K562 (cell line): ENCODE measurements around the gene CDC45. TPM values are rescaled to one million over a fixed set of nuclear protein-coding genes. Genes with fewer than 3 reads are reported as not detected.
A peak's percentile ranks its signal among the peaks of the same experiment; 100 is the strongest.

ENCODE experiments used
- ATAC-seq: fragments of 200-7000 bp; cut with Tn5 transposase; 3 replicates; pipeline ENCODE4 v1.9.1; 2020; ENCODE audit warnings: moderate library complexity
- BruUV-seq: library from RNA; stranded (reverse); fragments of 400-500 nt; replicated peaks from 2 replicates; lab custom pipeline; 2021; lab: Mats Ljungman, UMichigan
- CTCF ChIA-PET: fragments of 300-600 bp; formaldehyde crosslinking; extraction: SDS; loops from one replicate; lab custom pipeline; 2021; ENCODE audit warnings: low intra/inter-chr PET ratio; lab: Yijun Ruan, JAX
- POLR2A ChIA-PET: fragments of 300-600, 350-650 bp; sonication (Branson Sonifier 250); formaldehyde crosslinking; extraction: SDS; loops from one replicate; lab custom pipeline; 2021; ENCODE audit warnings: antibody characterized with exemption, inconsistent platforms; lab: Yijun Ruan, JAX
- DNase-seq, 4 experiments: peaks; one replicate each; pipeline versions ENCODE4 v3.0.0 to v3.0.0-alpha.2; 2011 to 2018; ENCODE audit warnings: low spot score in 3 of 4, mixed read lengths in 3 of 4; ENCODE audit errors: extremely low read depth in 1 of 4
- FAIRE-seq: peaks from 2 replicates; lab custom pipeline; 2011; peaks lifted over from hg19 to GRCh38; lab: Jason Lieb, UNC
- H2AFZ ChIP-seq: 2 replicates; pipeline ENCODE4 v1.6.0; 2011; ENCODE audit warnings: low read depth, low read length, control low read depth, inconsistent platforms
- H3K27ac ChIP-seq: fragments of 200-600 bp; 3 replicates; pipeline ENCODE4 v1.8.0; 2011; ENCODE audit warnings: low read depth, mild to moderate bottlenecking, control low read depth, inconsistent platforms, low read length, moderate library complexity, mixed read lengths; ENCODE audit errors: extremely low read depth
- H3K27me3 ChIP-seq, 2 experiments: fragments of 300-600 bp in 1 of 2; 2 replicates in 1 of 2; 3 replicates in 1 of 2; pipeline versions ENCODE4 v1.6.0 to v1.8.0; 2011; ENCODE audit warnings: inconsistent platforms in 2 of 2, low read length in 2 of 2, mild to moderate bottlenecking in 1 of 2, mixed read lengths in 1 of 2, moderate library complexity in 1 of 2; ENCODE audit not compliant: control insufficient read depth in 2 of 2, insufficient read depth in 2 of 2
- H3K36me3 ChIP-seq: fragments of 300-600 bp; 3 replicates; pipeline ENCODE4 v1.8.0; 2011; ENCODE audit warnings: mild to moderate bottlenecking, low read length, inconsistent platforms; ENCODE audit not compliant: control insufficient read depth, insufficient read depth
- H3K4me1 ChIP-seq, 2 experiments: fragments of 200-600 bp in 1 of 2; replicated peaks in 1 of 2; 2 replicates in 1 of 2; 3 replicates in 1 of 2; pipeline versions ENCODE4 v1.5.1 to v1.8.0; 2011; ENCODE audit warnings: inconsistent platforms in 2 of 2, low read length in 2 of 2, mild to moderate bottlenecking in 1 of 2, mixed read lengths in 1 of 2, moderate library complexity in 1 of 2; ENCODE audit not compliant: control insufficient read depth in 2 of 2, insufficient read depth in 2 of 2
- H3K4me2 ChIP-seq: 2 replicates; pipeline ENCODE4 v1.6.1; 2011; ENCODE audit warnings: low read length, control low read depth, inconsistent platforms, mixed read lengths; ENCODE audit not compliant: insufficient read depth
- H3K4me3 ChIP-seq: fragments of 200-600 bp; sonication (generic), shearing (Covaris generic); 2 replicates; pipeline ENCODE4 v1.5.1; 2016; ENCODE audit warnings: control low read depth, inconsistent platforms
- H3K79me2 ChIP-seq: fragments of 200-600 bp; 3 replicates; pipeline ENCODE4 v1.8.0; 2011; ENCODE audit warnings: low read length, inconsistent platforms; ENCODE audit not compliant: control insufficient read depth, insufficient read depth
- H3K9ac ChIP-seq, 2 experiments: 2 replicates each; pipeline versions ENCODE4 v1.6.0 to v1.6.1; 2011; ENCODE audit warnings: low read depth in 2 of 2, low read length in 2 of 2, control low read depth in 1 of 2, inconsistent platforms in 1 of 2, mild to moderate bottlenecking in 1 of 2, mixed read lengths in 1 of 2; ENCODE audit not compliant: insufficient read depth in 1 of 2
- H3K9me1 ChIP-seq: one replicate; pipeline ENCODE4 v1.6.0; 2011; ENCODE audit warnings: inconsistent platforms, mild to moderate bottlenecking, low read length, moderate library complexity; ENCODE audit not compliant: control insufficient read depth, insufficient read depth
- H3K9me3 ChIP-seq: replicated peaks from 2 replicates; pipeline ENCODE4 v1.5.1; 2011; ENCODE audit warnings: low read depth, low read length, inconsistent platforms; ENCODE audit not compliant: control insufficient read depth, insufficient read depth
- H4K20me1 ChIP-seq: replicated peaks from 2 replicates; pipeline ENCODE4 v1.6.1; 2011; ENCODE audit warnings: low read length, inconsistent platforms, mixed read lengths; ENCODE audit not compliant: control insufficient read depth, insufficient read depth
- ARHGAP35 ChIP-seq: fragments of 450-650 bp; IDR thresholded peaks from 2 replicates; pipeline ENCODE4 v1.6.1; 2018; ENCODE audit not compliant: partially characterized antibody
- CBX2 ChIP-seq: fragments of 200-600 bp; sonication (generic); IDR thresholded peaks from one replicate; pipeline ENCODE4 v1.6.1; 2012; ENCODE audit warnings: mild to moderate bottlenecking, low read length, inconsistent platforms; ENCODE audit not compliant: insufficient read depth, poor library complexity, severe bottlenecking
- CCNT2 ChIP-seq: IDR thresholded peaks from 2 replicates; pipeline ENCODE4 v1.6.1; 2011; ENCODE audit warnings: borderline replicate concordance, low read depth, mild to moderate bottlenecking, moderate library complexity, mixed read lengths, low read length; ENCODE audit not compliant: insufficient read length; ENCODE audit errors: extremely low read depth
- FOSL1 ChIP-seq: fragments of 200-800 bp; sonication (Bioruptor generic); conservative IDR thresholded peaks from 2 replicates; pipeline ENCODE4 v1.6.1; 2016; ENCODE audit warnings: missing genetic modification characterization, missing compliant biosample characterization
- FOXK2 ChIP-seq, 2 experiments: fragments of 450-650 bp; IDR thresholded peaks in 1 of 2; conservative IDR thresholded peaks in 1 of 2; 2 replicates each; pipeline ENCODE4 v1.6.1; 2016; ENCODE audit warnings: low read depth in 2 of 2, mild to moderate bottlenecking in 1 of 2
- MYC ChIP-seq, 2 experiments: fragments of 250-450 bp in 1 of 2; sonication (Bioruptor Pico) in 1 of 2; IDR thresholded peaks; 2 replicates each; pipeline versions ENCODE4 v1.5.1 to v1.6.1; 2012 to 2021; ENCODE audit warnings: low read depth in 2 of 2, borderline replicate concordance in 1 of 2, improper control_type of control experiment in 1 of 2, low read length in 1 of 2, mild to moderate bottlenecking in 1 of 2, moderate library complexity in 1 of 2
- NFE2 ChIP-seq: IDR thresholded peaks from 2 replicates; pipeline ENCODE4 v1.6.1; 2014; ENCODE audit warnings: antibody characterized with exemption, low read depth
- PCBP2 ChIP-seq: fragments of 200-400 bp; formaldehyde crosslinking; IDR thresholded peaks from 2 replicates; pipeline ENCODE4 v1.6.1; 2018; ENCODE audit warnings: low read length, low read depth, mild to moderate bottlenecking, moderate library complexity; ENCODE audit not compliant: poor library complexity, severe bottlenecking
- PML ChIP-seq: IDR thresholded peaks from 2 replicates; pipeline ENCODE4 v1.6.1; 2012; ENCODE audit warnings: low read length, inconsistent platforms
- PTRF ChIP-seq: fragments of 450-650 bp; IDR thresholded peaks from 2 replicates; pipeline ENCODE4 v1.6.1; 2016; ENCODE audit warnings: mild to moderate bottlenecking, missing genetic modification characterization, missing compliant biosample characterization
- SMC3 ChIP-seq: conservative IDR thresholded peaks from 2 replicates; pipeline ENCODE4 v1.6.1; 2011; ENCODE audit warnings: low read depth, low read length, improper control_type of control experiment; ENCODE audit not compliant: insufficient read depth
- ZBTB9 ChIP-seq: fragments of 450-650 bp; formaldehyde crosslinking; IDR thresholded peaks from 2 replicates; pipeline ENCODE4 v1.4.0; 2020; ENCODE audit warnings: mild to moderate bottlenecking, moderate library complexity
- ZNF253 ChIP-seq: fragments of 250-450 bp; sonication (Bioruptor Pico); conservative IDR thresholded peaks from 2 replicates; pipeline ENCODE4 v1.6.1; 2021; ENCODE audit warnings: mild to moderate bottlenecking
- ZNF644 ChIP-seq: fragments of 200-800 bp; sonication (Bioruptor generic); IDR thresholded peaks from 2 replicates; pipeline ENCODE4 v1.6.1; 2016; ENCODE audit warnings: low read depth, missing genetic modification characterization, missing compliant biosample characterization
- WGBS: fragments of 100-300 bp; shearing (Covaris generic); methylation state at CpG from one replicate; pipeline ENCODE4 v1.1.6; 2016; ENCODE audit warnings: low coverage, mixed read lengths; ENCODE audit not compliant: insufficient coverage; ENCODE audit errors: missing lambda C conversion rate; 5-methylcytosine and 5-hydroxymethylcytosine counted together
- in situ Hi-C: fragments of 300-500 bp; cut with MboI; formaldehyde crosslinking; loops from 4 replicates; pipeline ENCODE4 v1.15.0; 2018; ENCODE audit warnings: inconsistent platforms, mixed read lengths
- intact Hi-C: fragments of 100-400 bp; cut with micrococcal nuclease; formaldehyde crosslinking; loops from 2 replicates; pipeline ENCODE4 v1.14.2; 2022
- polyA plus RNA-seq, 8 experiments: library from polyadenylated mRNA; depleted of rRNA in 4 of 8; stranded (reverse) in 5 of 8; unstranded in 3 of 8; fragments of >200 nt; fragmentation: Nextera tagmentation in 2 of 8; fragmentation: Illumina TruSeq in 1 of 8; extraction: Ambion mirVana in 2 of 8; extraction: Trizol in 1 of 8; gene quantifications; 2 replicates each; pipeline versions ENCODE4 v1.2.1 to v1.2.3, GENCODE V29; 2011 to 2014; ENCODE audit warnings: inconsistent platforms in 1 of 8, missing spikeins in 1 of 8
- total RNA-seq, 7 experiments: library from RNA; depleted of rRNA in 6 of 7; stranded (reverse); fragments of >200 nt in 6 of 7; fragmentation: Illumina TruSeq in 2 of 7; extraction: Trizol in 2 of 7; gene quantifications; 2 replicates each; pipeline versions ENCODE4 v1.2.1 to v1.2.3, GENCODE V29; 2011 to 2021; ENCODE audit warnings: low replicate concordance in 1 of 7
- TF ChIP-seq, protein P1 (sequence below): fragments of 450-650 bp; formaldehyde crosslinking; IDR thresholded peaks from 2 replicates; pipeline ENCODE4 v1.4.0; 2020; ENCODE audit warnings: mild to moderate bottlenecking, moderate library complexity
- TF ChIP-seq, protein P2 (sequence below): fragments of 250-450 bp; sonication (Bioruptor Pico); IDR thresholded peaks from 2 replicates; pipeline ENCODE4 v1.8.0; 2022; ENCODE audit warnings: inconsistent platforms, mild to moderate bottlenecking, moderate library complexity, borderline replicate concordance

Gene CDC45
- total and polyA plus RNA-seq, 9 of the 15 experiments (the other 6 are each of a cell fraction or from before 2014, with no cell fraction given), result 251 to 580 (median 410) TPM

DNA sequence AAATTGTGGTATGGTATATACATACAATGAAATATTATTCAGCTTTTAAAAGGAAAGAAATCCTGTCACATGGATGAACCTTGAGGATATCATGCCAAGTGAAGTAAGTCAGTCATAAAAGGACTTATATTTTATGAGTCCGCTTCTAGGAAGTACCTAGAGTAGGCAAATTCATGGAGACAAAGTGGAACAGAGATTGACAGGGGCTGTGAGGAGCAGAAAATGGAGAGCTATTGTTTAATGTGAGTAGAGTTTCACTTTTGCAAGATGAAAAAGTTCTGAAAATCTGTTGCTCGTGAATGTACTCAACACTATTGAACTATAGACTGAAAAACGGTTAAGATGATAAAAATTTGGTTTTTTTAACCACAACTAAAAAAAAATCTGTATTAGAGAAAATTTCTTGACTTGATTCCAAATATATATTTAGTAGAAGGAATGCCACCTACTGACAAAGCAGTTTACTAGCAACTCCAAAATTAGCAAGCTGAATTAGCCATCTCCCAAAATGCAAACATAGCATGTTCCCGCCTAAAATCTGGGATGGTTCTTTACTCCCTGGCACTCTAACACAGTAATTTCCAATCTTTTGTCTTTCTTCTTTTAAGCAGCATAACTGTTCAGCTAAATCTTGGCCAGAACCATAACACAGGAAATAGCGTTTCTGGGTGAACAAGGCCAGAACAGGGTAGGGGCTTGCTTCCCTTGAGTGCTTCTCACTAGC, 2.2 kb upstream of the CDC45 start:
- ChIA-PET POLR2A (interaction anchor here (0.5 to 5.4 kb wide), 22 partner anchors 14 to 611 kb away, joined by 3 to 148 read pairs (median 4); partner anchors contain the start of genes C22orf39, ESS2, HIRA and MRPL40), CTCF (interaction anchor here (0.6 to 2.1 kb wide), 6 partner anchors 87 to 298 kb away, joined by 3 to 14 read pairs (median 4); partner anchors contain the start of genes CLTCL1 and SLC25A1)
- peak overlapping the region; percentile 97 for H3K27ac ChIP-seq
- WGBS, result 20% methylated on average over 5 of the region's 5 CpGs
- H3K79me2 ChIP-seq, result peaks cover 92% of the 10 kb centered on the region
- no TSS peak for BruUV-seq
- no peaks in the 10 kb centered on the region for H3K9me3 ChIP-seq
- peaks cover 45% of the 10 kb centered on the region for H4K20me1 ChIP-seq
- DNase-seq, result peak in 1 of 4 experiments; percentile 49
- peak overlapping the region; percentile 96 to 97 for H3K9ac ChIP-seq
- H3K9me1 ChIP-seq, result no peaks in the 10 kb centered on the region
- H3K27me3 ChIP-seq, result no peaks in the 10 kb centered on the region
- no peak overlapping the region for H2AFZ ChIP-seq
- no peak for ATAC-seq
- in situ Hi-C loops (no loop called here), intact Hi-C loops (loop anchor here (1.0 to 5.0 kb wide), 5 partner anchors 80 to 355 kb away; partner anchors contain the start of gene DGCR2)
- peaks cover 64% of the 10 kb centered on the region for H3K36me3 ChIP-seq
- FAIRE-seq, result peak; percentile 11
- H3K4me1 ChIP-seq, result peaks cover 7 to 16% of the 10 kb centered on the region in 2 experiments
- peak overlapping the region; percentile 70 for H3K4me3 ChIP-seq
- H3K4me2 ChIP-seq, result peak overlapping the region; percentile 97
- TF ChIP-seq PTRF (tag) (no peak), NFE2 (no peak), FOSL1 (no peak), ZNF644 (tag) (no peak), ARHGAP35 (no peak), ZBTB9 (no peak), CCNT2 (no peak), ZNF253 (CRISPR knock-in tag) (0 out of 2 replicates have a peak, but pooled peaks have one; percentile 49), PML (no peak), SMC3 (peak; percentile 31; the same call in 1 of the 2 replicates), CBX2 (no peak), MYC (IDR thresholded peaks at IDR 0.05; ENCODE audit: low read depth, low read length) (peak; percentile 52), MYC (CRISPR knock-in tag; IDR thresholded peaks at IDR 0.05; ENCODE audit: borderline replicate concordance, low read depth) (0 out of 2 replicates have a peak, but pooled peaks have one; percentile 13), PCBP2 (no peak), FOXK2 (conservative IDR thresholded peaks at IDR 0.05 in 1 of 2, IDR thresholded peaks at IDR 0.05 in 1 of 2; ENCODE audit: low read depth in 2 of 2) (no peak)
- TF ChIP-seq, protein P1, sequence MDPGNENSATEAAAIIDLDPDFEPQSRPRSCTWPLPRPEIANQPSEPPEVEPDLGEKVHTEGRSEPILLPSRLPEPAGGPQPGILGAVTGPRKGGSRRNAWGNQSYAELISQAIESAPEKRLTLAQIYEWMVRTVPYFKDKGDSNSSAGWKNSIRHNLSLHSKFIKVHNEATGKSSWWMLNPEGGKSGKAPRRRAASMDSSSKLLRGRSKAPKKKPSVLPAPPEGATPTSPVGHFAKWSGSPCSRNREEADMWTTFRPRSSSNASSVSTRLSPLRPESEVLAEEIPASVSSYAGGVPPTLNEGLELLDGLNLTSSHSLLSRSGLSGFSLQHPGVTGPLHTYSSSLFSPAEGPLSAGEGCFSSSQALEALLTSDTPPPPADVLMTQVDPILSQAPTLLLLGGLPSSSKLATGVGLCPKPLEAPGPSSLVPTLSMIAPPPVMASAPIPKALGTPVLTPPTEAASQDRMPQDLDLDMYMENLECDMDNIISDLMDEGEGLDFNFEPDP, result no peak
- TF ChIP-seq, protein P2, sequence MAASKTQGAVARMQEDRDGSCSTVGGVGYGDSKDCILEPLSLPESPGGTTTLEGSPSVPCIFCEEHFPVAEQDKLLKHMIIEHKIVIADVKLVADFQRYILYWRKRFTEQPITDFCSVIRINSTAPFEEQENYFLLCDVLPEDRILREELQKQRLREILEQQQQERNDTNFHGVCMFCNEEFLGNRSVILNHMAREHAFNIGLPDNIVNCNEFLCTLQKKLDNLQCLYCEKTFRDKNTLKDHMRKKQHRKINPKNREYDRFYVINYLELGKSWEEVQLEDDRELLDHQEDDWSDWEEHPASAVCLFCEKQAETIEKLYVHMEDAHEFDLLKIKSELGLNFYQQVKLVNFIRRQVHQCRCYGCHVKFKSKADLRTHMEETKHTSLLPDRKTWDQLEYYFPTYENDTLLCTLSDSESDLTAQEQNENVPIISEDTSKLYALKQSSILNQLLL (CRISPR knock-in tag), result no peak
